ENCODE measurements around the gene SBSN. TPM values are rescaled to one million over a fixed set of nuclear protein-coding genes. Genes with fewer than 3 reads are reported as not detected.

SBSN gene
- total RNA-seq, 2 donors from 2014 or later = not detected

GRCh38 chr19:35512831-35513627, 15.1 kb downstream of the SBSN start:
- DNase-seq (ENCODE audit: low spot score) = no peak
- intact Hi-C loops (cut with DNase I) = no loop called here

- intact Hi-C loops (cut with DNase I) = no loop called here
- DNase-seq (ENCODE audit: low spot score) = no peak
Observed at GRCh38 chr19:35511337-35511736, 16.8 kb downstream of the SBSN start.

- intact Hi-C loops (cut with DNase I) = no loop called here
- DNase-seq (ENCODE audit: low spot score) = no peak
Observed at GRCh38 chr19:35510626-35510964, 17.5 kb downstream of the SBSN start.

GRCh38 chr19:35509861-35510625, 18.1 kb downstream of the SBSN start:
- intact Hi-C loops (cut with DNase I) = no loop called here
- DNase-seq (ENCODE audit: low spot score) = peak; percentile 89

DNA sequence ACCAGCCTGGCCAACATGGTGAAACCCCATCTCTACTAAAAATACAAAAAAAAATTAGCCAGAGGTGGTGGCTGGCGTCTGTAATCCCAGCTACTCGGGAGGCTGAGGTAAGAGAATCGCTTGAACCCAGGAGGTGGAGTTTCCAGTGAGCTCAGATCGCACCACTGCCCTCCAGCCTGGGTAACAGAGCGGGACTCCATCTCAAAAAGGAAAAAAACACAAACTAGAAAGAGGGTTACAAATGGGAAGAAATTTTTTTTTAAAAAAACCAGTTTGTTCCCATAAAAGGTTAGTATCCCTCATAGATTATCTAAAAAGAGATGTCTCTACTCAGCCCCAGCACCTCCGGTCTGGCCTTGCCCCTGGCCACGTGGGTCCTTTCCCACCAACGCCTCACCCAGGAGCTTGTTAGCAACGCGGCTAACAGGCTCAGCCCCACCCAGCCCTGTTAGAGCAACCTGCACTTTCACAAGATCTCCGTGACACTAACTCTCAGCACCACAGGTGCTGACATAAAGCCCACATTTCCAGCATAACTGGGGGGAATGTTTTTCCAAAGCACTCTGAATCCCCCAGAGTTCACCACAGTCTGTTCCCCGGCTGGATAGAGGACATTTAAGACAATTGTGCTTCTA, 19.0 kb downstream of the SBSN start:
- intact Hi-C loops (cut with DNase I) = no loop called here
- no peak for DNase-seq (ENCODE audit: low spot score)

DNA sequence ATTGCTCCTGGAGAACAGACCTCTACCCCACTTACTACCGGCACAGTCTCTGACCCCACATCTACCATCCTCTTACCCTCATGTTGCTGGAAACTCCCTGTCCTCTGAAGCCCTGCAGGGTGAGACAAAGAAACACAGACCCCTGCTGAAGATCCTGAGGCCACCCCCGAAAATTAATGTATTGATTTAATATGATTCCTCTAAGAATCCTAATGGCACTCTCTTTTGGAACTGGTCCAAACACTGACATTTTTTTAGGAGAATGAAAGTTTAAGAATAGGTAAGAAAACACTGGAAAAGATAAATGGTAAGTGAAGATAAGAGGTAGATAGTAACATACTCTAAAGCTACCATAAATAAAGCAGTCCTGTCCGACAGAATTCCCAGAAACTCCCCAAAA, 20.0 kb downstream of the SBSN start:
- intact Hi-C loops (cut with DNase I) = no loop called here
- no peak for DNase-seq (ENCODE audit: low spot score)

DNA sequence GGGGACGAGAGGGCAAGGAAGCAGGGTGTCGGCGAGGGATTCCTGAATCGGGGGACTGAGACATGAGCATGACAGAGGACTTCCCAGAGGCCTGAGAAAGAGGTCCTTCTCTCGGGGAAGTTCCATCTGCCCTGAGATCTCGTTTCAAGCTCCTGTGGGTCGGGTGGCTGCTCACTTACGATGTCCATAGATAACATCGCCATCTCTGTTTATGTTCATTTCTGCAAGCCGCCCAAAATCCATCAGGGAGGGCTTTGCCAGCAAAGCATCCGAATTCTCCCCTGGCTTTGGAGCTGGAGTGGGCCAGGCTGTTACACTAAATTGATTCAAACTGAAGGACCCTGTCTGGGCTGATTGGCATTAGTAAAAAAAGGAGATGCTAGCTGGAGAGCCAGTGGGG, 20.6 kb downstream of the SBSN start:
- no peak for DNase-seq (ENCODE audit: low spot score)
- intact Hi-C loops (cut with DNase I) = no loop called here

- intact Hi-C loops (cut with DNase I) = no loop called here
Observed at GRCh38 chr19:35506011-35506410, 22.1 kb downstream of the SBSN start.

GRCh38 chr19:35502751-35503150, 25.4 kb downstream of the SBSN start:
- no peak for DNase-seq (ENCODE audit: low spot score)
- intact Hi-C loops (cut with DNase I) = no loop called here

More at GRCh38 chr19:35506011-35506410, 22.1 kb downstream of the SBSN start:
- DNase-seq (ENCODE audit: low spot score) = no peak

DNA sequence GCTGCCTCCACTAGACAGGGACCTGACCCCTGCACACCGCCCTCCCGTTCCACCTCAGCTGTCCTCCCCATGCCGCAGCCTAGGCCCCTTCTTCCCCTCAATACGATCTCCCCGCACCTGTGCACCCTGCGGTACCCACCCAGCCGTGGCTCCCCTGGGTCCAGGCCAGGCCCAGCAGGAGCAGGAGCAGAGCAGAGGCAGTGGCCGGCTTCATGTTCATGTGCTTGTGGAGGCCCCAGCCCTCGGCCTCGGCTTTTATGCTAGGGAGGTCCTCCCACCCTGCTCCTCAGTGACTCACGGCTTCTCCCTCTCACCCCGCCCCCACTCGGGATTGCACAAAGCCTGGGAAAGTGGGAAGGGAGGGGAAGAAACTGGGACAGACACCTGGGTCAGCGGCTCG, 26.4 kb downstream of the SBSN start:
- DNase-seq (ENCODE audit: low spot score) = no peak
- intact Hi-C loops (cut with DNase I) = no loop called here

DNA sequence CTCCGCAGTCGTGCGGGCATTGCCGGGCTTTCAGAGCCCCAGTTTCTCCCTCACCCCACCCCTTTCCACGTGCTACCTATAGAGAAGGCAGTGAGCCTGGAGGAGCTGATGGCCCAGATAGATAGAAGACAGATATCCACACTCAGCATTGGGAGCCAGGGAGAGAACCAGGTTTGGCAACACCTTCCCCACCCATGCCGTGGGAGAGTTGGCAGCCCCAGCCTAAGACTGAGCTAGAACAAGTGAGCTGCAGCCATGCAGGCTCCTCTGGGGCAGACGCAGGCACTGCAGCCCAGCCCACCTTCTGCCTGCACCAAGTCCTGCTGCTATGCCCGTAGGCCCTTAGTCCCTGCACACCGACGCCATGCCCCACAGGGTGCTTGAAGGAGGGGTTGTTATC, 27.5 kb downstream of the SBSN start:
- no peak for DNase-seq (ENCODE audit: low spot score)
- intact Hi-C loops (cut with DNase I) = no loop called here

DNA sequence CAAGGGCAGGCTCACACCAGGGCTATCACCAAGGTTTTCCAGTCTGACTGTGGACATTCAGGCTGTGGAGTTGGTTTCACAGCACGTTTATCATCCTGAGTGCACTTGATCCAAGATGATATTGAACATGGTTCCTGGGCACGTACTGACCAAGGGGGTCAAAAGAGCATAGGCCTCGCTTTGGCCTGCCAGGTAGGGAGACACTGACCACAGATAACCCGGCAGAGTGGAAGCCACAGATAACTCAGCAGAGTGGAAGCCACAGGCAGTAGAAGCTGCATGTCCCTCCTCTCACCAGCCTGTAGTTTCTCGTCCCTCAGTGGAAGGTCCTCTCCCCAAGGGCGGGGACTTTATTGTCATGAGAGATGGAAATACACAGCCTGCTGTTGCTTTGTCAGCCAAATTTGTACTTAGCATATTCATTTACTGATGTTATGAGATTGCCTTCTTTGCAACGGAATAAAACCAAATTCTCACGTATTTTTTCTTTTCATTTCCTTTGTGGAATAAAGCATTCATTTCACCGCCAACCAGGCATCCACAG, 29.1 kb downstream of the SBSN start:
- intact Hi-C loops (cut with DNase I) = loop anchor here (10.0 kb wide), 2 partner anchors 144 to 224 kb away; partner anchors contain the start of gene FFAR3 (in 2 of the 2)
- DNase-seq (ENCODE audit: low spot score) = no peak

DNA sequence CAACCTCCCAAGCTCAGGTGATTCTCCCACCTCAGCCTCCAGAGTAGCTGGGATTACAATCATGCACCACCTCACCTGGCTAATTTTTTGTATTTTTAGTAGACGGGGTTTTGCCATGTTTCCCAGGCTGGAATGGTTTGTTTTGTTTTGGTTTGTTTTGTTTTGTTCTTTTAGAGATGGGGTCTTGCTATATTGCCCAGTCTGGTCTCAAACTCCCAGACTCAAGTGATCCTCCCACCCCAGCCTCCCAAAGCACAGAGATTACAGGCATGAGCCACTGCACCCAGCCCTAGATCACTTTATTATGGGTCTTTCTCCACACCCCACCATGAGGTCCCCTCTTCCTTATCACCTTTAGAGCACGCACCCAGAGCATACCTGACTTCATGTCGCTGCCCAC, 29.9 kb downstream of the SBSN start:
- intact Hi-C loops (cut with DNase I) = loop anchor here (10.0 kb wide), 2 partner anchors 143 to 223 kb away; partner anchors contain the start of gene FFAR3 (in 2 of the 2)
- no peak for DNase-seq (ENCODE audit: low spot score)

DNA sequence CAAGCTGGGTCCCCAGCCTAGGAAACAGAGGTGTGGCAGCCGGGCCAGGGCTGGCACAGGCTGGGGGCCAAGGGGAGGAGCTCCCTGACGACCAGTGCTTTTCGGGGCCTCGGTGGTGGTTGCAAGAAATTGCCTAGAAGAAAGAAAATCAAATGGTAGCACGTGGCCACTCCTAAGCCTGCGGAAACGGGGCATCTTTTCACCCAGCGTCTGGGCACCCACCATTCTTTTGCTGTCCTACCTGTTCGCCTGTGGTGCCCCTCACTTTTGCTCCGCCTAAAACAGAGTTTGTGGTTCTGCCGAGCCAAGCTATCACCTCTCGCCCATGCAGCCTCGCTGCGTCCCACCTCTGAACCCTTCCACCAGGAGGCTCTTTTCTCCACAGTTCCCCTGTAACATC, 30.7 kb downstream of the SBSN start:
- intact Hi-C loops (cut with DNase I) = loop anchor here (10.0 kb wide), 2 partner anchors 143 to 223 kb away; partner anchors contain the start of gene FFAR3 (in 2 of the 2)
- DNase-seq (ENCODE audit: low spot score) = no peak

DNA sequence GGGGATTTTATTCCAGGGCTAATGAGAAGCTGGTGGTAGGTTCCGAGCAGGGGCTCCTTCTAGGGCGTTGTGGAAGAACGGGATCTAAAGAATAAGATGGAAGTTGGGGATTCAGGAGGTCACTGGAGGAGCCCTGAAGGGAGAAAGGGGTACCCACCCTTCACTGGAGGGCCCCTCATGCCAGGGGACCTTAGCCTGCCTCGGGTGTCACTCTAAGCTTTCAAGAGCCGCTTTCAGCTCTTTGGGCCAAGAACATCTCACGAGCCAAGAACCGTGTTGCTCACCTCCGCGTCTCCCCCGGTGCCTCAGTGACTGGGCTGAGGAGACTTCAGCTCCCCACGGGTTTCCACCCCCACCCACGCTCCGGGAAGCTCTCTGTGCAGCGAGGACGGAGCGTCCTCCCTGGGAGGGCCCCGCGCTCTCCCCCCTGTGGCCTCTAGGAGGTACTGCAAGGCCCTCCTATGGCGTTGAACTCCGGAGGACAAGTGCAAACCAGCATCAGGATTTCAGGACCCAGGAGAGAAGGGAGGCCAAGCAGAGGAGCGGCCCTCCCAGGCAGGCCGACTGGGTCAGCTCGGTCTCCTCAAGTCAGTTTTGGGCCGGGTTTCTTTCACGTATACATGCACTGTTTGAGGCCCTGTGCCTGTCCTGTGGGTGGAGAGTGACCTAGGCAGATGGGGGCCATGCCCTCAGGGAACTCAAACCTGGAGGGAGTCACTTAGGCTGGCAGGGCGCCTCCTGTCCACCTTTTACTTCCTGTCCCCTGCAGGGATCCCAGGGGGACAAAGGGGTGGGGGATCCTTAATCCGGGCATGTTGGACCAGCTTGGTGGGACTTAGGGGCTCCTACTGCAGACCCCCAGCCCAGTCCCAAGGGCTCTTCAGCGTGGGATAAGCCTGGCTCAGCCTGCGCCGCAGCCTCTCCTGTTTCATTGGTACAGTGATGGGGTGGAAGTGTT, 32.7 kb downstream of the SBSN start:
- intact Hi-C loops (cut with DNase I) = loop anchor here (10.0 kb wide), 2 partner anchors 141 to 221 kb away; partner anchors contain the start of gene FFAR3 (in 2 of the 2)
- DNase-seq (ENCODE audit: low spot score) = peak; percentile 91

GRCh38 chr19:35493971-35494370, 34.1 kb downstream of the SBSN start:
- no peak for DNase-seq (ENCODE audit: low spot score)
- intact Hi-C loops (cut with DNase I) = loop anchor here (10.0 kb wide), 2 partner anchors 139 to 219 kb away; partner anchors contain the start of gene FFAR3 (in 2 of the 2)

- intact Hi-C loops (cut with DNase I) = loop anchor here (10.0 kb wide), 2 partner anchors 137 to 217 kb away; partner anchors contain the start of gene FFAR3 (in 2 of the 2)
- no peak for DNase-seq (ENCODE audit: low spot score)
Observed at GRCh38 chr19:35491836-35492360, 36.2 kb downstream of the SBSN start.

DNA sequence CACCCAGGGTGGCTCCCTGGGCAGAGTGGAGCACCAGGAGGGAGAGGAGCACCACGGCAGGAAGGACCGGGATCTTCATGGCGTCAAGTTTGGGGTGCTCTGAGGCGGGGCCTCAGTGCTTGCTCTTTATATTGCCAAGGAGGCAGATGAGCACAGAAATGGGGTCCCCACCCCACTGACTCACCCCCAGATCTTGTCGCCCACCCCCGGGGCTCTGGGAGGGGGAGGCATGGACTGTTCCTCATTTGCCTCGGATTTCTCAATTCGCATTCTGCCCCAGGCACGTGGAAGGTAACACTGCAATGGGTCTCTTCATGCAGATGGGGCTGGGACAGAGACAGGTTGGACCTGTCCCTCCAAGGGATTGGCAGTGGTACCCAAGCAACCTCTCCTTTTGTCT, 37.7 kb downstream of the SBSN start, which contains the start of gene KRTDAP:
Gene KRTDAP, minus strand, starts transcription at position 101 of the 400 bp plus-strand sequence. Its CDS starts 22 bp downstream, at position 79.
- DNase-seq (ENCODE audit: low spot score) = no peak
- intact Hi-C loops (cut with DNase I) = loop anchor here (10.0 kb wide), 2 partner anchors 136 to 216 kb away; partner anchors contain the start of gene FFAR3 (in 2 of the 2)

Data from posterior vena cava (tissue), 2 donors.